HG02678 (cell line): Measurements from ENCODE around the gene ATOSA.

Experiments used
- ATAC-seq: cut with Tn5 transposase; IDR thresholded peaks from one replicate; pipeline ENCODE4 v1.9.1; 2021; ENCODE audit warnings: mild to moderate bottlenecking, moderate library complexity; ENCODE audit not compliant: unreplicated experiment

Gene ATOSA

GRCh38 chr15:52689562-52689961, 10.4 kb upstream of the ATOSA start:
- no peak for ATAC-seq

- ATAC-seq: peak; percentile 41
Measured at GRCh38 chr15:52683580-52683979, 4.4 kb upstream of the ATOSA start.

GRCh38 chr15:52682781-52683180, 3.6 kb upstream of the ATOSA start:
- ATAC-seq: no peak

- ATAC-seq: no peak
Measured at GRCh38 chr15:52682200-52682599, 3.0 kb upstream of the ATOSA start.

GRCh38 chr15:52681441-52681840, 2.3 kb upstream of the ATOSA start:
- no peak for ATAC-seq

GRCh38 chr15:52680761-52681160, 1.6 kb upstream of the ATOSA start:
- ATAC-seq: no peak

GRCh38 chr15:52680041-52680391, 828 bp upstream of the ATOSA start:
- no peak for ATAC-seq

- peak; percentile 15 for ATAC-seq
Measured at GRCh38 chr15:52678468-52679231, 538 bp downstream of the ATOSA start.

GRCh38 chr15:52677593-52678467, 1.4 kb downstream of the ATOSA start:
- ATAC-seq: peak; percentile 30

GRCh38 chr15:52674831-52675230, 4.4 kb downstream of the ATOSA start:
- ATAC-seq: no peak

GRCh38 chr15:52673734-52674133, 5.5 kb downstream of the ATOSA start:
- no peak for ATAC-seq

GRCh38 chr15:52673312-52673711, 5.9 kb downstream of the ATOSA start:
- no peak for ATAC-seq

GRCh38 chr15:52672661-52673060, 6.5 kb downstream of the ATOSA start:
- ATAC-seq: no peak

GRCh38 chr15:52670087-52670486, 9.1 kb downstream of the ATOSA start:
- ATAC-seq: no peak

- ATAC-seq: no peak
Measured at GRCh38 chr15:52668133-52668532, 11.1 kb downstream of the ATOSA start.

GRCh38 chr15:52667597-52667996, 11.6 kb downstream of the ATOSA start:
- peak; percentile 84 for ATAC-seq

- no peak for ATAC-seq
Measured at GRCh38 chr15:52663536-52664294, 15.5 kb downstream of the ATOSA start.

- ATAC-seq: no peak
Measured at GRCh38 chr15:52661909-52662308, 17.3 kb downstream of the ATOSA start.

- no peak for ATAC-seq
Measured at GRCh38 chr15:52660192-52660591, 19.0 kb downstream of the ATOSA start.

GRCh38 chr15:52658955-52659354, 20.2 kb downstream of the ATOSA start:
- peak; percentile 90 for ATAC-seq

GRCh38 chr15:52657338-52657737, 21.9 kb downstream of the ATOSA start:
- no peak for ATAC-seq
